Sigmoid colon (tissue), 4 donors: ENCODE measurements around the gene PPP1R9B.

Experiments used
- CTCF ChIP-seq, 4 experiments: fragments of 450-650 bp in 3 of 4; fragments of 200-600 bp in 1 of 4; IDR thresholded peaks; one replicate each; pipeline ENCODE4 v1.5.1; 2016 to 2019; ENCODE audit warnings: antibody characterized with exemption in 4 of 4, mild to moderate bottlenecking in 3 of 4, moderate library complexity in 2 of 4
- EP300 ChIP-seq, 4 donors: sonication (generic); formaldehyde crosslinking; IDR thresholded peaks; one replicate each; pipeline ENCODE4 v1.6.1; 2017; ENCODE audit warnings: antibody characterized with exemption in 4 of 4

- no peak for TF ChIP-seq CTCF (IDR thresholded peaks at IDR 0.05)
- TF ChIP-seq EP300 (IDR thresholded peaks at IDR 0.05), result no peak
These were observed 38.5 kb downstream of the PPP1R9B start for GRCh38 chr17:50111673-50112655.
